Endodermal cell (in vitro differentiated cells): ENCODE measurements around the gene SYMPK. TPM values are rescaled to one million over a fixed set of nuclear protein-coding genes. Genes with fewer than 3 reads are reported as not detected.
"Not testable (repeated sequence)": the region's sequence is repeated elsewhere in the genome, so short reads cannot be mapped to it uniquely, and the experiment has no call there.

ENCODE experiments used
- DNase-seq: peaks from one replicate; pipeline ENCODE4 v3.0.0-alpha.2; 2017
- H3K27ac ChIP-seq: 2 replicates; pipeline ENCODE4 v1.5.1; 2013; ENCODE audit warnings: mild to moderate bottlenecking, low read depth, low read length, moderate library complexity
- H3K27me3 ChIP-seq: 2 replicates; pipeline ENCODE4 v1.6.1; 2013; ENCODE audit warnings: mild to moderate bottlenecking, low read length, moderate library complexity; ENCODE audit not compliant: insufficient read depth, control insufficient read depth, poor library complexity, severe bottlenecking
- H3K36me3 ChIP-seq: 2 replicates; pipeline ENCODE4 v1.7.0; 2013; ENCODE audit warnings: mild to moderate bottlenecking, low read length, moderate library complexity; ENCODE audit not compliant: control insufficient read depth, insufficient read depth
- H3K4me1 ChIP-seq: one replicate; pipeline ENCODE4 v1.7.0; 2013; ENCODE audit warnings: low read length; ENCODE audit not compliant: control insufficient read depth, insufficient read depth
- H3K4me3 ChIP-seq: 2 replicates; pipeline ENCODE4 v1.5.1; 2013; ENCODE audit warnings: mild to moderate bottlenecking, low read length, moderate library complexity
- H3K9ac ChIP-seq: 2 replicates; pipeline ENCODE4 v1.6.1; 2013; ENCODE audit warnings: mild to moderate bottlenecking, low read length, moderate library complexity; ENCODE audit not compliant: poor library complexity, severe bottlenecking; ENCODE audit errors: extremely low read depth
- H3K9me3 ChIP-seq: 2 replicates; pipeline ENCODE4 v1.6.1; 2013; ENCODE audit warnings: mild to moderate bottlenecking, low read length, moderate library complexity; ENCODE audit not compliant: control insufficient read depth
- H3K27ac Mint-ChIP-seq: 2 replicates; pipeline ENCODE4 v1.8.0; 2020; ENCODE audit warnings: mixed read lengths
- H3K27me3 Mint-ChIP-seq: 2 replicates; pipeline ENCODE4 v1.8.0; 2021; ENCODE audit warnings: mild to moderate bottlenecking, mixed read lengths; ENCODE audit not compliant: insufficient read depth
- H3K36me3 Mint-ChIP-seq: 2 replicates; pipeline ENCODE4 v1.8.0; 2020; ENCODE audit warnings: low read depth, mixed read lengths
- H3K4me1 Mint-ChIP-seq: 2 replicates; pipeline ENCODE4 v1.8.0; 2020; ENCODE audit warnings: mixed read lengths
- H3K4me3 Mint-ChIP-seq: 2 replicates; pipeline ENCODE4 v1.8.0; 2020; ENCODE audit warnings: mild to moderate bottlenecking, moderate library complexity, mixed read lengths
- H3K9me3 Mint-ChIP-seq: 2 replicates; pipeline ENCODE4 v1.8.0; 2020; ENCODE audit warnings: mild to moderate bottlenecking, mixed read lengths
- WGBS, 2 experiments: methylation state at CpG; one replicate each; pipeline versions ENCODE4 v1.1.5 to v1.1.7; 2013; ENCODE audit warnings: missing lambda C conversion rate in 2 of 2, mixed read lengths in 1 of 2; ENCODE audit not compliant: insufficient coverage in 1 of 2, insufficient read length in 1 of 2; 5-methylcytosine and 5-hydroxymethylcytosine counted together
- total RNA-seq, 2 donors: library from RNA; stranded (reverse); fragmentation: NEBNext Ultra II Directional in 1 of 2; extraction: Animal tissue kit (Norgen Biotek cat#: 25700) in 1 of 2; gene quantifications; 2 replicates in 1 of 2; 3 replicates in 1 of 2; pipeline ENCODE4 v1.2.1, GENCODE V29; 2021
- TF ChIP-seq, protein P1 (sequence below): fragments of 200-600 bp; sonication (generic); conservative IDR thresholded peaks from 2 replicates; pipeline ENCODE4 v1.5.0; 2021; ENCODE audit warnings: antibody characterized with exemption, mild to moderate bottlenecking

Gene SYMPK
- total RNA-seq, 2 donors from 2014 or later, result 104 to 119 TPM

DNA sequence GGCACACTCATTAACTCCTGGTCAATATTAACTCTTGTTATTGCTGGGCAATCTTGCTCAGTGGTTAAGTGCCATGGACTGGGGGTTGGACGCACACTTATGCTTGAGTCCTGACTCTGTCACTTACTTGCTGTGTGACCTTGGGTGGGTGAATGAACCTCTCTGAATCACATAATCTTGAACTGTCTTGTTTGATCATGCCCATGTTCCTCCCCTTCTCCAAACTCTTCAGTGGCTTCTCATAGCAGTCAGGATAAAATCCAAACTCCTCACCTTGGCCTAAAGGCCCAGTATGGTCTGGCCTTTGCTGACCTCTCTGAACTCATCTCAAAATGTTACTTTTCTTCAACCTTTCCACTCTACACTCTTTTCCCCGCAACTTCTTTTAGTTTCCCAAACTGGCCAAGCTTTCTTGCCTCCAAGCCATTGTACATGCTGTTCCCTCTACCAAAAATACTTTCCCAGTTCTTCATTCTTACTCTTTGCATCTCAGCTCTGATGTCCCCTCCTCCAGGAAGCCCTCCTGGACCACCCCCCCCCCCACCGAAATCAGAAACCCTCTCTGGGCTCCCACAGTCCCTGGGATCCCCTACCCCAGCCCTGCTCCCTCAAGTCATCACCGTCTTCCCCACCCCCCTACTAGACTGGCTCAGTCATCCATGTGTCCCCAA, 37.1 kb upstream of the SYMPK start:
- peaks cover 11% of the 10 kb centered on the region for H3K27me3 Mint-ChIP-seq
- Histone ChIP-seq H3K9me3 (no peaks in the 10 kb centered on the region), H3K27me3 (no peaks in the 10 kb centered on the region), H3K4me3 (peak overlapping the region; percentile 95), H3K36me3 (peaks cover 19% of the 10 kb centered on the region), H3K27ac (no peak overlapping the region), H3K4me1 (no peaks in the 10 kb centered on the region), H3K9ac (no peak overlapping the region)
- H3K27ac Mint-ChIP-seq, result no peak overlapping the region
- no peak for DNase-seq
- H3K4me1 Mint-ChIP-seq, result peaks cover 4% of the 10 kb centered on the region
- no peak overlapping the region for H3K4me3 Mint-ChIP-seq
- TF ChIP-seq, protein P1, sequence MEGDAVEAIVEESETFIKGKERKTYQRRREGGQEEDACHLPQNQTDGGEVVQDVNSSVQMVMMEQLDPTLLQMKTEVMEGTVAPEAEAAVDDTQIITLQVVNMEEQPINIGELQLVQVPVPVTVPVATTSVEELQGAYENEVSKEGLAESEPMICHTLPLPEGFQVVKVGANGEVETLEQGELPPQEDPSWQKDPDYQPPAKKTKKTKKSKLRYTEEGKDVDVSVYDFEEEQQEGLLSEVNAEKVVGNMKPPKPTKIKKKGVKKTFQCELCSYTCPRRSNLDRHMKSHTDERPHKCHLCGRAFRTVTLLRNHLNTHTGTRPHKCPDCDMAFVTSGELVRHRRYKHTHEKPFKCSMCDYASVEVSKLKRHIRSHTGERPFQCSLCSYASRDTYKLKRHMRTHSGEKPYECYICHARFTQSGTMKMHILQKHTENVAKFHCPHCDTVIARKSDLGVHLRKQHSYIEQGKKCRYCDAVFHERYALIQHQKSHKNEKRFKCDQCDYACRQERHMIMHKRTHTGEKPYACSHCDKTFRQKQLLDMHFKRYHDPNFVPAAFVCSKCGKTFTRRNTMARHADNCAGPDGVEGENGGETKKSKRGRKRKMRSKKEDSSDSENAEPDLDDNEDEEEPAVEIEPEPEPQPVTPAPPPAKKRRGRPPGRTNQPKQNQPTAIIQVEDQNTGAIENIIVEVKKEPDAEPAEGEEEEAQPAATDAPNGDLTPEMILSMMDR, result no peak
- 95 to 100% methylated on average over 3 of the region's 4 CpGs for WGBS, 2 experiments
- peaks cover 33% of the 10 kb centered on the region for H3K36me3 Mint-ChIP-seq
- H3K9me3 Mint-ChIP-seq, result no peaks in the 10 kb centered on the region

DNA sequence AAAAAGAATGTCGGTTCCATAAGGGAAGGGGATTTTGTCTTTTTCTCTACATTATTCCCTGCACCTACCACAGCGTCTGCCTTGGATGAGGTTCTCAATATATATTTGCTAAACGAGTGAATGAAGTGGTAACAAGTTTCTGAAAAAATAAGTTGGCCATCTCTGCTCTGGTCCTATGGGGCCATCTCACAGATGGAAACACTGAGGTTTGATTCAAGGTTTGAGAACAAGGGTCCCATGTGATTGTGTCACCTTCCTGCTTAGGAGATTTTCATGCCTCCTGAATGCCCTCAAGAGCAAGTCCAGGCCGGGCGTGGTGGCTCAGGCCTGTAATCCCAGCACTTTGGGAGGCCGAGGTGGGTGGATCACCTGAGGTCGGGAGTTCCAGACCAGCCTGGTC, 36.3 kb upstream of the SYMPK start:
- Histone ChIP-seq H3K4me1 (no peaks in the 10 kb centered on the region), H3K9ac (no peak overlapping the region), H3K36me3 (peaks cover 19% of the 10 kb centered on the region), H3K4me3 (no peak overlapping the region), H3K27me3 (no peaks in the 10 kb centered on the region), H3K9me3 (no peaks in the 10 kb centered on the region), H3K27ac (no peak overlapping the region)
- no peak for DNase-seq
- Mint-ChIP-seq H3K36me3 (peaks cover 38% of the 10 kb centered on the region), H3K9me3 (no peaks in the 10 kb centered on the region), H3K4me1 (peaks cover 4% of the 10 kb centered on the region), H3K4me3 (no peak overlapping the region), H3K27me3 (peaks cover 11% of the 10 kb centered on the region), H3K27ac (no peak overlapping the region)
- TF ChIP-seq, protein P1, result no peak
- WGBS, 2 experiments, result 96 to 100% methylated on average over 4 to 6 of the region's 7 CpGs

DNA sequence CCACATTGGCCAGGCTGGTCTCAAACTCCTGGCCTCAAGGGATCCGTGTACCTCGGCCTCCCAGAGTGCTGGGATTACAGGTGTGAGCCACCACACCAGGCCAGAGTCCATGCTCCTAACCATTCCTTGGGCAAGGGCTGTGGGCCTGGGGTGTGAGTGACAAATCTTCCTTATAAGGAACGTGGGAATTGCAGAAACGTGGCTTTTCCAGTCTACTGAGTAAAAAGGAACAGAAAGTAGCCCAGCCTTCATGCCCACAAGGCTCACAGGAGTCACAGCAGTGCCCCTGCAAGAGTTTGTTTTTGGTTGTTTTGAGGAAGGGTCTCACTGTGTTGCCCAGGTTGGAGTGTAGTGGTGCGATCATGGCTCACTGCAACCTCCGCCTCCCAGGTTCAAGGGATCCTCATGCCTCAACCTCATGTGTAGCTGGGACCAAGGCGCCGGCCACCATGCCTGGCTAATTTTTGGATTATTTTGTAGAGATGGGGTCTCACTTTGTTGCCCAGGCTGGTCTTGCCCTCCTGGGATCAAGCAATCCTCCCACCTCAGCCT, 34.4 kb upstream of the SYMPK start:
- peaks cover 44% of the 10 kb centered on the region for H3K36me3 Mint-ChIP-seq
- WGBS, 2 experiments, result 93 to 100% methylated on average over 3 to 8 of the region's 8 CpGs
- no peaks in the 10 kb centered on the region for H3K9me3 ChIP-seq

DNA sequence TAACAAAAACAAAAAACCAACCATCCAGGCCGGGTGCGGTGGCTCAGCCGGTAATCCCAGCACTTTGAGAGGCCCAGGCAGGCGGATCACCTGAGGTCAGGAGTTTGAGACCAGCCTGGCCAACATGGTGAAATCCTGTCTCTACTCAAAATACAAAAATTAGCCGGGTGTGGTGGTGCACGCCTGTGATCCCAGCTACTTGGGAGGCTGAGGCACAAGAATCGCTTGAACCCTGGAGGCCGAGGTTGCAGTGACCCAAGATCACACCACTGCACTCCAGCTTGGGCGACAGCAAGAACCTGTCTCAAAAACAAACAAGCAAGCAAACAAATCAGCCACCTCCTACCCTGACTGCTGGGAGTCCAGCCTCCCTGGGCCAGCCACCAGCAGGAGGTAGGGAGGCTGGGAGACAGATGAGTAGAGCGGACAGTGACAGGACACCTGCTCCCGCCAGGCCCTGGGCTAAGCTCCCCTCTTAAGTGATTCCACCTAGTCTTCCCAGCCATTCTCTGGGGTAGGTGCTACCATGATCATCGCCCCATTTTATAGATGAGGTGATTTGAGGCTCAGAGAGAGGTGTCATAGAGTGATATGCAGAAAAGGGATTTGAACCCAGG, 33.1 kb upstream of the SYMPK start:
- peak overlapping the region; percentile 12 for H3K27ac Mint-ChIP-seq
- H3K27ac ChIP-seq, DNase-seq, H3K9me3 ChIP-seq, H3K9ac ChIP-seq, H3K4me1 Mint-ChIP-seq, H3K4me3 ChIP-seq, H3K27me3 Mint-ChIP-seq, H3K27me3 ChIP-seq, H3K4me3 Mint-ChIP-seq, H3K4me1 ChIP-seq, H3K9me3 Mint-ChIP-seq: not testable (repeated sequence)
- H3K36me3 ChIP-seq, result peaks cover 19% of the 10 kb centered on the region
- peaks cover 44% of the 10 kb centered on the region for H3K36me3 Mint-ChIP-seq
- 96% methylated on average over 4 to 12 of the region's 12 CpGs for WGBS, 2 experiments

More for the DNA sequence above, 34.4 kb upstream of the SYMPK start:
- H3K27me3 Mint-ChIP-seq, result peaks cover 11% of the 10 kb centered on the region
- H3K27ac ChIP-seq, result no peak overlapping the region
- no peaks in the 10 kb centered on the region for H3K4me1 ChIP-seq
- no peak overlapping the region for H3K4me3 ChIP-seq
- no peaks in the 10 kb centered on the region for H3K27me3 ChIP-seq
- H3K27ac Mint-ChIP-seq, result no peak overlapping the region
- DNase-seq, result no peak
- H3K4me1 Mint-ChIP-seq, result peaks cover 4% of the 10 kb centered on the region
- H3K36me3 ChIP-seq, result peaks cover 19% of the 10 kb centered on the region
- H3K9me3 Mint-ChIP-seq, result no peaks in the 10 kb centered on the region
- TF ChIP-seq, protein P1, result no peak
- no peak overlapping the region for H3K4me3 Mint-ChIP-seq
- H3K9ac ChIP-seq, result no peak overlapping the region
